Stimulated activated CD8-positive, alpha-beta memory T cell treated with anti-CD3 and anti-CD28 coated beads, Interleukin-15, amount 100 ng/mL, for 4 hours (primary cell): ENCODE measurements around the gene ETV1.
"Not testable (repeated sequence)": the region's sequence is repeated elsewhere in the genome, so short reads cannot be mapped to it uniquely, and the experiment has no call there.

Experiments used
- DNase-seq, 2 donors: peaks; one replicate each; pipeline ENCODE4 v3.0.0-alpha.2; 2020; ENCODE audit warnings: low read depth in 2 of 2

Gene ETV1

DNA sequence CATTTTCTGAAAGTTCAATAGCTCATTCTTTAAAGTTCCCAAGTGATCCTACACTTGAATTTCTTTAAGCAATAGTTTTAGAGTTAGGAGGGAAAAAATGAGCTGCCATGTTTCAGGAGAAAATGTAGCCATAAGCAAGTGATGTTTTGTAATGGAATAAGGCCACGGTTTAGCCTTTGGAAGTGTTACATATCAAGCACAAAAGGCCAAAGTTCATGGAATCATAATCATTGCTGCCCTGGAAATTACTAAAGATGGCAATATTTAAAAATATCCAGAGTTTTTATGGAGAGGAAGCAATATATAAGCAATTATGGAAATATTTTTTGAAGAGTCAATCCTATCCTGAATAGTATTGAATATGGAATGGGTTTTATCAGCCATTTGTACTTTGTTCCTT, 68.4 kb downstream of the ETV1 start:
- no peak for DNase-seq

GRCh38 chr7:13920053-13920697, 69.3 kb downstream of the ETV1 start:
- no peak for DNase-seq

DNA sequence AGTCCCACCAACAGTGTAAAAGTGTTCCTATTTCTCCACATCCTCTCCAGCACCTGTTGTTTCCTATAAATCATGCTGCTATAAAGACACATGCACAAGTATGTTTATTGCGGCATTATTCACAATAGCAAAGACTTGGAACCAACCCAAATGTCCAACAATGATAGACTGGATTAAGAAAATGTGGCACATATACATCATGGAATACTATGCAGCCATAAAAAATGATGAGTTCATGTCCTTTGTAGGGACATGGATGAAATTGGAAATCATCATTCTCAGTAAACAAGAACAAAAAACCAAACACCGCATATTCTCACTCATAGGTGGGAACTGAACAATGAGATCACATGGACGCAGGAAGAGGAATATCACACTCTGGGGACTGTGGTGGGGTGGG, 71.1 kb downstream of the ETV1 start:
- not testable (repeated sequence) for DNase-seq

GRCh38 chr7:13917103-13917502, 72.4 kb downstream of the ETV1 start:
- not testable (repeated sequence) for DNase-seq

GRCh38 chr7:13915891-13916290, 73.6 kb downstream of the ETV1 start:
- DNase-seq = no peak

GRCh38 chr7:13912715-13913278, 76.7 kb downstream of the ETV1 start:
- no peak for DNase-seq

GRCh38 chr7:13911909-13912308, 77.6 kb downstream of the ETV1 start:
- no peak for DNase-seq

- no peak for DNase-seq
Measured at GRCh38 chr7:13910805-13911551, 78.5 kb downstream of the ETV1 start.

GRCh38 chr7:13908667-13909397, 80.6 kb downstream of the ETV1 start:
- no peak for DNase-seq

GRCh38 chr7:13907831-13908230, 81.6 kb downstream of the ETV1 start:
- DNase-seq = no peak

GRCh38 chr7:13904689-13905088, 84.8 kb downstream of the ETV1 start:
- DNase-seq = no peak

DNA sequence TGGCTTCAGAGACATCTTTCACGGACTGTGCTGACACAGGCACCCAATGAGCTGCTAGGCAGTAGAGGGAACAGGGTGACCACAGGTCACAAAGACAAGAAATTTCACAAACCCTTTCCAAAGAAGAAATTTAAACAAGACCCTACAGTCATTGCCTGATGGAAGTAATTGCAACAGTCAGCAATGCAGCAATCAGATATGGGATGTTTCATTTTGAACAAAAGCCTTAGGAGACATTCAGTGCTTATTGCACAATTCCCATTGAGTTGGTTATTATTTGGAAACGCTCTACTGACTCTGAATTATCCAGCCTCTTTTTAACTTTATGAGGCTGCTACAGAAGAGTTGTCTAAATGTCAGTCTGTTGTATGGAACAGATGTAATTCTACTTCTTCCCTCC, 85.5 kb downstream of the ETV1 start:
- DNase-seq = no peak

GRCh38 chr7:13901577-13901976, 87.9 kb downstream of the ETV1 start:
- no peak for DNase-seq

- DNase-seq = no peak
Measured at GRCh38 chr7:13898957-13899670, 90.4 kb downstream of the ETV1 start.

- no peak for DNase-seq
Measured at GRCh38 chr7:13897819-13898218, 91.6 kb downstream of the ETV1 start.

GRCh38 chr7:13894954-13895353, 94.5 kb downstream of the ETV1 start:
- no peak for DNase-seq

DNA sequence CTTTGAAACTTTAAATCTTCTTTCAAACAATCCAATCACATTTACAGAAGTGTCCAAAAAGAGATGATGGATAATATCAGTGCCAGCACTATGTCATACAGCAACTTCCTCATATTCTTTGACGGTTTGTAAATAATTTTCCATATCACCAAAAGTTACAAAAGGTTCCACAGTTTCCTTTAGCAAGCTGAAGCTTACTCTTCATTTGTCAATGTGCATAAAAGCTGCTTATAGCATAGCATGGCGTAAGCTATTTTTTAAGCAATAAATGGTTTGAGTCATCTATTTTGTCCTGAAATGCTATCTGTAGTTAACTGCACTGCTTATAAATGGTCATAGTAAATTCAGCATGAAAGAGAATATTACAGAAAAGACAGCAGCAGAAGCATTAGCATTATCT, 95.1 kb downstream of the ETV1 start:
- DNase-seq = no peak

- no peak for DNase-seq
Measured at GRCh38 chr7:13890793-13891192, 98.7 kb downstream of the ETV1 start.

DNA sequence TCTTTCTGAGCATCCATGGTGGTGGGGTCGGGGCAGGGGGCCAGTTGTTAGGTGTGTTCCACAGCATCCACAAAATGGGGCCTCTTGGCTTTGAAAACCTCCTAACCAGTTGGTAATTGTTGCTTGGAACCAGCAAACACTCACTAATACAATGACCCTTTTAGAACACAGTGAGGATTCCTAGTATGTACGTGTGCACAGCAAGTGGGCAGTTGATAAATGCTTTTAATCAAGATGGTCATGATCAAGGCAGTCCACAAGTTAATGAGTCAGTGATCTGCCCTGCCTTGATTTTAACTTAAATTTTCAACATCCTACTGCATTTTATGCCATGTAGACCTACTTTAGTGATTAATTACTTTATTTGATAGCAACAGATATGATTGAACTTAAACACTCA, 103.1 kb downstream of the ETV1 start:
- no peak for DNase-seq

DNA sequence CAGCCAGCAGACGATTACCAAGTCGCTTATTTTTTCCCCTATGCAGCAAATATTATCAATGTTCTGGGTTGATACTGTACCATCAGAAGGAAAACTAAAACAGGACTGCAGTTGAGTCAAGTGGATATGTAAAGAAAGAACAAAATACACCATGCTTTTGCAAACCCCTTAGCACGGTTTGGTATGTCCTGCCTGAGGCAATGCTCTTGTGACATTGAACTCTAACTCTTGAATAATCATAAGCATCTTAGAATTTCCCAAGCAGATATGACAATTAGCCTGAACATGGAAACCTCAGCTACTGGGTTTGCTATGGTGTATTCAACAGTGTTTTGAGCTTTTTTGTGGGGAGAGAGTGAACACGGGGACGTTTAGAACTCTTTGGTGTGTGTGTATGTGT, 107.4 kb downstream of the ETV1 start:
- DNase-seq = no peak

DNA sequence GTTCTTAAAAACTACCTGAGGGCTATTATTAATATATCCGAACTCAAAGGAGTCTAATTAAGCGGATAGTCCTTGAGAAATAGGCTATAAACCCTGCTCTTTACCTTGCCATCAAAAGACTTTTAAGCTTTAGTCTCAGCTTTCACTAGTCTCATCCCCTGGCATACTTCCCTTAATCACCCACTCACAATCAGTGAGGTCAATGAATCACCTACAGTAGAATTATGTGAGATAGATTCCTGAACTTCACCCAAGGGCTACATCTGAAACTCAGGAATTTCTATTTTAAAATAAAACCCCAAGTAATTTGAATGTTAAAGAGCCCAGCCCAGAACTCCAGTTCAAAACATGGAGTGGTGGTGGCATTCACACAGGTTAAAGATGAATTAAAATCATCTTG, 108.7 kb downstream of the ETV1 start:
- no peak for DNase-seq
